Neural cell (in vitro differentiated cells): ENCODE data around the gene ARHGAP29. TPM values are rescaled to one million over a fixed set of nuclear protein-coding genes. Genes with fewer than 3 reads are reported as not detected.

Experiments used
- H2AFZ ChIP-seq: fragments of 200-600, 300-800 bp; sonication (generic), shearing (Covaris generic); 2 replicates; pipeline ENCODE4 v1.6.0; 2014; ENCODE audit warnings: low read depth, mild to moderate bottlenecking, antibody characterized with exemption, low read length, moderate library complexity
- H3F3A ChIP-seq: fragments of 200-600 bp; shearing (Covaris generic); 2 replicates; pipeline ENCODE4 v1.6.1; 2016; ENCODE audit warnings: mild to moderate bottlenecking, moderate library complexity, mixed read lengths, antibody characterized with exemption, low read length; ENCODE audit not compliant: insufficient read depth, poor library complexity, severe bottlenecking
- H3K27ac ChIP-seq: fragments of 200-600, 300-800 bp; sonication (generic), shearing (Covaris generic); 2 replicates; pipeline ENCODE4 v1.5.1; 2014; ENCODE audit warnings: mild to moderate bottlenecking, low read length, moderate library complexity
- H3K27me3 ChIP-seq: fragments of 300-800, 200-600 bp; sonication (generic), shearing (Covaris generic); 2 replicates; pipeline ENCODE4 v1.6.0; 2014; ENCODE audit warnings: mild to moderate bottlenecking, low read depth, low read length, moderate library complexity; ENCODE audit not compliant: insufficient read depth
- H3K36me3 ChIP-seq: fragments of 300-800, 200-600 bp; sonication (generic), shearing (Covaris generic); 2 replicates; pipeline ENCODE4 v1.5.1; 2014; ENCODE audit warnings: mild to moderate bottlenecking, antibody characterized with exemption, low read length, moderate library complexity; ENCODE audit not compliant: insufficient read depth
- H3K4me2 ChIP-seq: fragments of 300-800, 200-600 bp; sonication (generic), shearing (Covaris generic); 2 replicates; pipeline ENCODE4 v1.6.0; 2014; ENCODE audit warnings: mild to moderate bottlenecking, low read length
- H3K4me3 ChIP-seq: fragments of 300-800, 200-600 bp; sonication (generic), shearing (Covaris generic); 2 replicates; pipeline ENCODE4 v1.5.1; 2014; ENCODE audit warnings: mild to moderate bottlenecking, low read length, moderate library complexity
- H3K79me2 ChIP-seq: fragments of 200-600 bp; shearing (Covaris generic); replicated peaks from 2 replicates; pipeline ENCODE4 v1.6.0; 2014; ENCODE audit warnings: mild to moderate bottlenecking, low read length, moderate library complexity; ENCODE audit not compliant: insufficient read depth
- H3K9ac ChIP-seq: fragments of 300-800, 200-600 bp; sonication (generic), shearing (Covaris generic); 2 replicates; pipeline ENCODE4 v1.6.1; 2016; ENCODE audit warnings: mild to moderate bottlenecking, low read length, mixed read lengths
- H3K9me2 ChIP-seq: fragments of 200-600 bp; shearing (Covaris generic); 2 replicates; pipeline ENCODE4 v1.6.1; 2016; ENCODE audit warnings: mild to moderate bottlenecking, low read length, mixed read lengths; ENCODE audit not compliant: insufficient read depth
- H3K9me3 ChIP-seq: fragments of 200-600, 300-800 bp; sonication (generic), shearing (Covaris generic); 2 replicates; pipeline ENCODE4 v1.6.1; 2016; ENCODE audit warnings: mild to moderate bottlenecking, mixed run types, low read length, moderate library complexity, mixed read lengths
- H4K20me1 ChIP-seq: fragments of 200-600 bp; shearing (Covaris generic); 2 replicates; pipeline ENCODE4 v1.6.1; 2016; ENCODE audit warnings: mild to moderate bottlenecking, mixed run types; ENCODE audit not compliant: insufficient read depth
- CTCF ChIP-seq: fragments of 450-650 bp; IDR thresholded peaks from 2 replicates; pipeline ENCODE4 v1.5.1; 2014; ENCODE audit warnings: antibody characterized with exemption, mild to moderate bottlenecking, moderate library complexity; ENCODE audit not compliant: poor library complexity, severe bottlenecking
- EP300 ChIP-seq: fragments of 450-650 bp; conservative IDR thresholded peaks from 2 replicates; pipeline ENCODE4 v1.6.1; 2014; ENCODE audit warnings: antibody characterized with exemption, mild to moderate bottlenecking, moderate library complexity; ENCODE audit not compliant: poor library complexity, severe bottlenecking
- EZH2 ChIP-seq: fragments of 200-600, 300-800 bp; shearing (Covaris generic), sonication (generic); IDR thresholded peaks from 2 replicates; pipeline ENCODE4 v1.6.1; 2014; ENCODE audit warnings: antibody characterized with exemption, low read length, borderline replicate concordance, mild to moderate bottlenecking; ENCODE audit not compliant: insufficient read depth, poor library complexity, severe bottlenecking
- MXI1 ChIP-seq: fragments of 450-650 bp; conservative IDR thresholded peaks from 2 replicates; pipeline ENCODE4 v1.6.1; 2014; ENCODE audit warnings: antibody characterized with exemption, mild to moderate bottlenecking; ENCODE audit not compliant: poor library complexity, severe bottlenecking
- POLR2AphosphoS5 ChIP-seq: IDR thresholded peaks from 2 replicates; pipeline ENCODE4 v1.6.1; 2012
- RAD21 ChIP-seq: fragments of 450-650 bp; conservative IDR thresholded peaks from 2 replicates; pipeline ENCODE4 v1.6.1; 2014; ENCODE audit warnings: antibody characterized with exemption, mild to moderate bottlenecking, moderate library complexity
- REST ChIP-seq: IDR thresholded peaks from 2 replicates; pipeline ENCODE4 v1.6.1; 2012; ENCODE audit warnings: borderline replicate concordance
- SMC3 ChIP-seq: fragments of 450-650 bp; conservative IDR thresholded peaks from 2 replicates; pipeline ENCODE4 v1.6.1; 2014; ENCODE audit warnings: antibody characterized with exemption, mild to moderate bottlenecking, moderate library complexity; ENCODE audit not compliant: poor library complexity
- TAF1 ChIP-seq: IDR thresholded peaks from 2 replicates; pipeline ENCODE4 v1.6.1; 2012; ENCODE audit warnings: low read depth
- polyA plus RNA-seq: library from polyadenylated mRNA; depleted of rRNA; stranded (reverse); fragments of >200 nt; gene quantifications from 2 replicates; pipeline ENCODE4 v1.2.3, GENCODE V29; 2014

Gene ARHGAP29
- polyA plus RNA-seq, 1 donor from 2014 or later, result 1.2 TPM

GRCh38 chr1:94244816-94245215 lies 7.4 kb upstream of the ARHGAP29 start:
- no peak for TF ChIP-seq EZH2
- no peak for TF ChIP-seq TAF1
- TF ChIP-seq CTCF, result no peak
- no peak for TF ChIP-seq POLR2AphosphoS5
- no peak for TF ChIP-seq REST
- TF ChIP-seq MXI1, result no peak
- TF ChIP-seq RAD21, result no peak
- no peak for TF ChIP-seq EP300
- no peak for TF ChIP-seq SMC3
- H4K20me1 ChIP-seq, result no peaks in the 10 kb centered on the region
- no peaks in the 10 kb centered on the region for H3K36me3 ChIP-seq
- no peak overlapping the region for H2AFZ ChIP-seq
- peaks cover 47% of the 10 kb centered on the region for H3K27me3 ChIP-seq
- no peaks in the 10 kb centered on the region for H3F3A ChIP-seq
- no peak overlapping the region for H3K4me3 ChIP-seq
- H3K9me3 ChIP-seq, result peaks cover 7% of the 10 kb centered on the region
- H3K79me2 ChIP-seq, result no peaks in the 10 kb centered on the region
- H3K9me2 ChIP-seq, result no peaks in the 10 kb centered on the region
- H3K27ac ChIP-seq, result no peak overlapping the region
- no peak overlapping the region for H3K9ac ChIP-seq
- H3K4me2 ChIP-seq, result no peak overlapping the region

- H3K9me2 ChIP-seq, result no peaks in the 10 kb centered on the region
- H3K27ac ChIP-seq, result no peak overlapping the region
- no peaks in the 10 kb centered on the region for H3F3A ChIP-seq
- H3K9ac ChIP-seq, result no peak overlapping the region
- no peaks in the 10 kb centered on the region for H3K36me3 ChIP-seq
- peaks cover 7% of the 10 kb centered on the region for H3K9me3 ChIP-seq
- H3K27me3 ChIP-seq, result peaks cover 54% of the 10 kb centered on the region
- H3K4me2 ChIP-seq, result no peak overlapping the region
- no peak overlapping the region for H2AFZ ChIP-seq
- no peak for TF ChIP-seq POLR2AphosphoS5
- no peak for TF ChIP-seq SMC3
- TF ChIP-seq EP300, result no peak
- no peak for TF ChIP-seq EZH2
- TF ChIP-seq MXI1, result no peak
- no peak for TF ChIP-seq CTCF
- TF ChIP-seq REST, result no peak
- no peak for TF ChIP-seq RAD21
- no peak for TF ChIP-seq TAF1
- no peaks in the 10 kb centered on the region for H3K79me2 ChIP-seq
- no peaks in the 10 kb centered on the region for H4K20me1 ChIP-seq
- H3K4me3 ChIP-seq, result no peak overlapping the region
Measured at GRCh38 chr1:94243665-94244064, 6.3 kb upstream of the ARHGAP29 start.
